Uterus (tissue), 4 donors: ENCODE data around the gene USP11. TPM values are rescaled to one million over a fixed set of nuclear protein-coding genes. Genes with fewer than 3 reads are reported as not detected.
A peak's percentile ranks its signal among the peaks of the same experiment; 100 is the strongest.
"Not testable (repeated sequence)": the region's sequence is repeated elsewhere in the genome, so short reads cannot be mapped to it uniquely, and the experiment has no call there.

Experiments used
- DNase-seq, 2 donors: peaks; one replicate each; pipeline ENCODE4 v3.0.0-alpha.2; 2019 to 2020
- H3K27ac ChIP-seq, 2 donors: fragments of 200-600 bp; sonication (generic); 1 replicate in 1 of 2; 2 replicates in 1 of 2; pipeline ENCODE4 v1.5.1; 2016 to 2018
- H3K27me3 ChIP-seq, 2 donors: fragments of 200-600 bp; sonication (generic); one replicate each; pipeline ENCODE4 v1.5.1; 2018 to 2019; ENCODE audit warnings: control low read depth in 1 of 2
- H3K36me3 ChIP-seq, 2 donors: fragments of 200-600 bp; sonication (generic); one replicate each; pipeline ENCODE4 v1.5.1; 2019; ENCODE audit warnings: control low read depth in 1 of 2
- H3K4me1 ChIP-seq, 2 donors: fragments of 200-600 bp; sonication (generic); one replicate each; pipeline ENCODE4 v1.5.1; 2018 to 2019; ENCODE audit warnings: control low read depth in 1 of 2
- H3K4me3 ChIP-seq, 2 donors: fragments of 200-600 bp; sonication (generic); 1 replicate in 1 of 2; 2 replicates in 1 of 2; pipeline ENCODE4 v1.5.1; 2018 to 2019; ENCODE audit warnings: mild to moderate bottlenecking in 1 of 2
- H3K9me3 ChIP-seq, 2 donors: fragments of 200-600 bp; sonication (generic); one replicate each; pipeline ENCODE4 v1.5.1; 2019; ENCODE audit warnings: control low read depth in 1 of 2
- POLR2A ChIP-seq, 2 donors: fragments of 450-650 bp; IDR thresholded peaks; one replicate each; pipeline ENCODE4 v1.6.1; 2016; ENCODE audit warnings: antibody characterized with exemption in 2 of 2, mild to moderate bottlenecking in 1 of 2, moderate library complexity in 1 of 2
- intact Hi-C: fragments of 100-400 bp; cut with DNase I; formaldehyde crosslinking; loops from one replicate; pipeline ENCODE4 v1.15.1; 2023; ENCODE audit warnings: low total_unique reads
- total RNA-seq, 4 donors: library from RNA; depleted of rRNA in 3 of 4; stranded (reverse); fragments of >200 nt in 3 of 4; gene quantifications; one replicate each; pipeline versions ENCODE4 v1.1.0 to v1.2.4, GENCODE V29; 2014 to 2023
- TF ChIP-seq, protein P1 (sequence below), 4 experiments: fragments of 200-600 bp in 2 of 4; fragments of 450-650 bp in 2 of 4; sonication (generic) in 2 of 4; IDR thresholded peaks; one replicate each; pipeline ENCODE4 v1.5.1; 2016 to 2019; ENCODE audit warnings: antibody characterized with exemption in 4 of 4, mild to moderate bottlenecking in 2 of 4, moderate library complexity in 1 of 4
- donor health status: DM: yes; HTN: yes; CAD: no.

The USP11 gene
- total RNA-seq, 4 donors from 2014 or later, result 53.2 to 181 (median 135) TPM

DNA sequence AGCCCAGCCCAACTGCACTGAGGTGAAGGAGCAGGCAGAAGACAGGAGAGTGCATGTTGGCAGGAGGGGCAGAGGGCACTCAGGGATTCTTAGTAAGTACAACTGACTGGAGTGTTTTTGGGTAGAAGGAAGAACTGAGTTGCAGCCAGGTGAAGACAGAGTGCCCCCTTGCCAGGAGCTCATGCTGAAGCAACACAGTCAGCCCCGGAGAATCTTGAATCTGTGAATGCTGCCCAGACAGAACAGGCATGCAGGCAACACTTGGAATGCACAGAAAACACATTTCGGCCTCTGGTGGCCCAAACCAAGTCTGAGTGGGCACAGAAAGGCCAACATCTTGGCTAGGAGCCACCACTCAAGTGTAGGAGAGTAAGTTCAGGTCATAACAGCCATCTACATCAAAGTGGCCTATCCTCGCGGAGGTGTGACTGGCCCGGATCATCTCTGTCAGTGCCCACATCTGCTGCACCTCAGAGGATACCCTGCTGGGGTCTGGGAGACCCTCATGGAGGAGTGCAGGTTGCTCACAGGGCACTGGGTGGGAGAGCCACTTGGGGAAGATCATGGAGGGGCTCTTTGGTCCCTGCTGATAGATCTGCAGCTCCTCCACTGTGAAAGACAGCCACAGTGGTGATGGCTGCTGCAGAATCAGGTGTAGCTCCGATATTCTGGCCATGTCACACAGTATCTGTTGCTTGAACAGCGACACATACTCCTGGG is 40.4 kb downstream of the USP11 start:
- H3K27ac ChIP-seq, result no peak overlapping the region
- H3K4me3 ChIP-seq, result no peak overlapping the region
- H3K9me3 ChIP-seq, result no peaks in the 10 kb centered on the region
- TF ChIP-seq, protein P1, sequence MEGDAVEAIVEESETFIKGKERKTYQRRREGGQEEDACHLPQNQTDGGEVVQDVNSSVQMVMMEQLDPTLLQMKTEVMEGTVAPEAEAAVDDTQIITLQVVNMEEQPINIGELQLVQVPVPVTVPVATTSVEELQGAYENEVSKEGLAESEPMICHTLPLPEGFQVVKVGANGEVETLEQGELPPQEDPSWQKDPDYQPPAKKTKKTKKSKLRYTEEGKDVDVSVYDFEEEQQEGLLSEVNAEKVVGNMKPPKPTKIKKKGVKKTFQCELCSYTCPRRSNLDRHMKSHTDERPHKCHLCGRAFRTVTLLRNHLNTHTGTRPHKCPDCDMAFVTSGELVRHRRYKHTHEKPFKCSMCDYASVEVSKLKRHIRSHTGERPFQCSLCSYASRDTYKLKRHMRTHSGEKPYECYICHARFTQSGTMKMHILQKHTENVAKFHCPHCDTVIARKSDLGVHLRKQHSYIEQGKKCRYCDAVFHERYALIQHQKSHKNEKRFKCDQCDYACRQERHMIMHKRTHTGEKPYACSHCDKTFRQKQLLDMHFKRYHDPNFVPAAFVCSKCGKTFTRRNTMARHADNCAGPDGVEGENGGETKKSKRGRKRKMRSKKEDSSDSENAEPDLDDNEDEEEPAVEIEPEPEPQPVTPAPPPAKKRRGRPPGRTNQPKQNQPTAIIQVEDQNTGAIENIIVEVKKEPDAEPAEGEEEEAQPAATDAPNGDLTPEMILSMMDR (IDR thresholded peaks at IDR 0.05), result no peak
- TF ChIP-seq POLR2A (IDR thresholded peaks at IDR 0.05), result no peak
- no peaks in the 10 kb centered on the region for H3K36me3 ChIP-seq
- H3K4me1 ChIP-seq, result no peaks in the 10 kb centered on the region
- peaks cover 0 to 8% of the 10 kb centered on the region in 2 donors for H3K27me3 ChIP-seq
- no peak for DNase-seq
- intact Hi-C loops, result no loop called here

DNA sequence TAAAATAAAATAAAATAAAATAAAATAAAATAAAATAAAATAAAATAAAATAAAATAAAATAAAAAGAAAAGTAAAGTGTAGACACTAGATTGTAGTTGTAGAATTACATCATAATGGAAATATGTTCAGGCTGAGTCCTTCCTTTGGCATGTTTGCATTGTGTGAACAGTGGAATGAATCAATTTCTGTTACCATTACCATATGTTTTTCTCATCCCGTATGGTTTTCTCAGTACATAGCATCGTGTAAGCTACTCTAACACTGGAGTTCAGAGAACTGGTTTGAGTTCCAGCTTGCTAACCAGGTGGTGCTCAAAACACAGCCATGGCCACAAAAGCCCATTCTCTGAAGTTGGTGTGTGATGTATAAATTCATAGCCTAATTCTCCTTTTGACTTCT is 45.9 kb downstream of the USP11 start:
- Histone ChIP-seq H3K27ac (no peak overlapping the region), H3K9me3 (no peaks in the 10 kb centered on the region), H3K36me3 (no peaks in the 10 kb centered on the region), H3K4me3 (no peak overlapping the region), H3K4me1 (no peaks in the 10 kb centered on the region), H3K27me3 (peaks cover 0 to 5% of the 10 kb centered on the region in 2 donors)
- no peak for DNase-seq
- TF ChIP-seq POLR2A (IDR thresholded peaks at IDR 0.05), result no peak
- TF ChIP-seq, protein P1 (IDR thresholded peaks at IDR 0.05), result no peak
- intact Hi-C loops, result no loop called here

DNA sequence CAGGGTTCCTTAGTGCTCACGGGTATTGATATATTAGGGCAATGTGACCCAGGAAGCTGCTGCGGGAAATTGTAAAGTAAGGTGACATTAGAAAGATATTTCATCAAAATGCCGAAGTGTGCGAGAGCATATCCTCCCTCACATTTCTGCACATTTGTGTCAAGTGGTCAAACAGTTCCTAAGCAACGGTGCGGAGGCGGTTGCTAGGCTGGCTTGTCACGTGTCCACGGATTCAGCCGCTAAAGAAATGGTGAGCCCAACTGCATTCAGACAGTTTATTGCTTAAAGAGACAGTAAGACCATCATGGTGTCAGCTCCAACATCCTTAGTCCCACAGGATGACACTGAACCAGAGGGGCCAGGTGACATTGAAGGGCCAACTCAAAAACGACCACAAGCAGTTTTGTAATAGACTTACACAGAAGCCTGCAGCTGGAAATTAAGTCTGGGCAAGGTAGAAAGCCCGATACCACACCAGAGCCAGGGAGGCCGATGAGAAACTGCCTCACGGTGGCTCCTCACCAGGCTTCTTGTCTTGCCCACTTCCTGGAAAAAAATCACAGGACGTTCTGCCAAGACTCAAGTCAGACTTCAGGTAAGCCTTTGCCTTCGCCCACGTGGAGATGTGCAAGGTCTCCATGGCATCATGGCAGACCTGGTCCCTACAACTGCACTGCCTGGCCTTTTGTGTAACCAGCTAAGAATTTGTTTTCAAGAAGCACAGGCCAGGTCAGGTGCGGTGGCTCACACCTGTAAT is 50.4 kb downstream of the USP11 start:
- Histone ChIP-seq H3K27ac (peak overlapping the region; percentile 50 to 59), H3K27me3 (peaks cover 0 to 5% of the 10 kb centered on the region in 2 donors), H3K4me1 (no peaks in the 10 kb centered on the region), H3K9me3 (no peaks in the 10 kb centered on the region), H3K36me3 (no peaks in the 10 kb centered on the region), H3K4me3 (no peak overlapping the region)
- intact Hi-C loops, result no loop called here
- TF ChIP-seq, protein P1 (IDR thresholded peaks at IDR 0.05), result no peak
- no peak for TF ChIP-seq POLR2A (IDR thresholded peaks at IDR 0.05)
- DNase-seq, result peak; percentile 74 to 75

DNA sequence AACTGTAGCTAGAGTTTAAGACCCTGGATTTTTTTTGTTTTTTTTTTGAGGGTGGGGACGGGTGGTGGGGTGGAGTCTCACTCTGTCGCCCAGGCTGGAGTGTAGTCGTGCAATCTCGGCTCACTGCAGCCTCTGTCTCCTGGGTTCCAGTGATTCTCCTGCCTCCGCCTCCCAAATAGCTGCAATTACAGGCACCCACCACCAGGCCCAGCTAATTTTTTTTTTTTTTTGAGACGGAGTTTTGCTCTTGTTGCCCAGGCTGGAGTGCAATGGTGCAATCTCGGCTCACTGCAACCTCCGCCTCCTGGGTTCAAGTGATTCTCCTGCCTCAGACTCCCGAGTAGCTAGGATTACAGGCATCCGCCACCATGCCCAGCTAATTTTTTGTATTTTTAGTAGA is 51.8 kb downstream of the USP11 start:
- H3K9me3 ChIP-seq, H3K4me1 ChIP-seq, H3K4me3 ChIP-seq, H3K27me3 ChIP-seq, H3K36me3 ChIP-seq, intact Hi-C loops, DNase-seq: not testable (repeated sequence)
- H3K27ac ChIP-seq, result peak overlapping the region; percentile 57 to 63

DNA sequence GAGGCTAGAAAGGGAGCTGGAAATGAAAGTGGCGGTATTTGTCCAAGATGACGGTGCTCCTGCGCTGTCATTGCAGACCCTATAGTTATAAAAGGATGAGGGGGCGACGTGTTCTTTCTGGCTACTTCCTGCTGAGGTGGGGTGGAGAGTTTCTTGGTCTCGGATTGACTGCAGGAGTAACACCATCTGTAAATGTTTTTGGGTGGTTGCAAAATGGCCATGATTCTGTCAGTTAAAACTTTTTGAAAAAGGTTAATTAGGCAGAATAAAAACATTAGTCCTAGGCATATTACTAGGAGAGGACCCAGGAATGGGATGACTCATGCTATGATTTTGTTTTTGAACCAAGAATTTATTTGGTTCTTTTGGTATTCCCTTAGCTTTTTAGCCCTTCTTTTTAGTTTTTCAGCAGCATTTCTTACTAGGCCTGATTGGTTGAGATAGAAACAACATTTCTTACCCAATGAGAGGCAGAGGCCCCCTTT is 53.1 kb downstream of the USP11 start:
- intact Hi-C loops, result no loop called here
- Histone ChIP-seq H3K4me3 (no peak overlapping the region), H3K36me3 (no peaks in the 10 kb centered on the region), H3K4me1 (no peaks in the 10 kb centered on the region), H3K27me3 (no peaks in the 10 kb centered on the region), H3K9me3 (no peaks in the 10 kb centered on the region), H3K27ac (peak overlapping the region; percentile 57 to 63)
- TF ChIP-seq, protein P1 (IDR thresholded peaks at IDR 0.05), result no peak
- TF ChIP-seq POLR2A (IDR thresholded peaks at IDR 0.05), result no peak
- peak; percentile 18 to 22 for DNase-seq
